ENCODE data around the gene TEX29. TPM values are rescaled to one million over a fixed set of nuclear protein-coding genes. Genes with fewer than 3 reads are reported as not detected.

The TEX29 gene
- total and polyA plus RNA-seq, 7 donors: 0.79 to 2.1 (median 1.5) TPM; not detected in 4

DNA sequence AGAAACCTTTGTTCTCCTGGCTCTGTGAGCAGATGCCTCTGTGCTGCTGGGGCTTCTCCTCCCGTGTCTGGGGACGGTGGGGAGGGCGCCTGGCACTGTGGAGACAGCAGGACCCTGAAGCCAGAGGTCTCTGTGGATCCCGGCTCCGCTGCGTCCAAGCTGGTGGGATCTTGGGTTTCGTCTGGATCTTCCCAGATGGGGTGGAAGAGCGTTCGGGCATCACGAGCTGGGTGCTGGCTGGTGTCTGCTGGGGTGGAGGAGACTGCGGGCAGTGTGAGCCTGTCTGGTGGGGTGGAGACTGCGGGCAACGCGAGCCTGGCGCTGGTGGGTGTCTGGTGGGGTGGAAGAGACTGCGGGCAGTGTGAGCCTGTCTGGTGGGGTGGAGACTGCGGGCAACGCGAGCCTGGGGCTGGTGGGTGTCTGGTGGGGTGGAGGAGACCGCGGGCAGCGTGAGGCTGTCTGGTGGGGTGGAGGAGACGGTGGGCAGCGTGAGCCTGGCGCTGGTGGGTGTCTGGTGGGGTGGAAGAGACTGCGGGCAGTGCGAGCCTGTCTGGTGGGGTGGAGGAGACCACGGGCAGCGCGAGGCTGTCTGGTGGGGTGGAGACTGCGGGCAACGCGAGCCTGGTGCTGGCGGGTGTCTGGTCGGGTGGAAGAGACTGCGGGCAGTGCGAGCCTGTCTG lies 5.6 kb downstream of the TEX29 start:
- intact Hi-C loops (cut with DNase I): no loop called here
- DNase-seq: no peak

DNA sequence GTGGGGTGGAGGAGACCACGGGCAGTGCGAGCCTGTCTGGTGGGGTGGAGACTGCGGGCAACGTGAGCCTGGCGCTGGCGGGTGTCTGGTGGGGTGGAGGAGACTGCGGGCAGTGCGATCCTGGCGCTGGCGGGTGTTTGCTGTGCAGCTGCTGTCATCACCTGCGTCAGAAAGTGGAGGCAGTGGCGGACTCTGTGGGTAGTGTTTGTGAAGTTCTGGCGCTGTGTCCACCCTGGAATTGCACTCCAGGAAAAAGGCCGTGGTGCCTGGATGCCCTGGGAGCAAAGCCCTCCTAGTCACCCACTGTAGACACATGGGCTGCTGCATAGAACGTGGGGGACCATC lies 6.2 kb downstream of the TEX29 start:
- no peaks in the 10 kb centered on the region for H3K4me1 ChIP-seq
- no peaks in the 10 kb centered on the region for H3K27me3 ChIP-seq
- TF ChIP-seq POLR2AphosphoS5 (IDR thresholded peaks at IDR 0.05) (no peak), EP300 (IDR thresholded peaks at IDR 0.05) (no peak), POLR2A (IDR thresholded peaks at IDR 0.05) (no peak)
- TF ChIP-seq, protein P1, sequence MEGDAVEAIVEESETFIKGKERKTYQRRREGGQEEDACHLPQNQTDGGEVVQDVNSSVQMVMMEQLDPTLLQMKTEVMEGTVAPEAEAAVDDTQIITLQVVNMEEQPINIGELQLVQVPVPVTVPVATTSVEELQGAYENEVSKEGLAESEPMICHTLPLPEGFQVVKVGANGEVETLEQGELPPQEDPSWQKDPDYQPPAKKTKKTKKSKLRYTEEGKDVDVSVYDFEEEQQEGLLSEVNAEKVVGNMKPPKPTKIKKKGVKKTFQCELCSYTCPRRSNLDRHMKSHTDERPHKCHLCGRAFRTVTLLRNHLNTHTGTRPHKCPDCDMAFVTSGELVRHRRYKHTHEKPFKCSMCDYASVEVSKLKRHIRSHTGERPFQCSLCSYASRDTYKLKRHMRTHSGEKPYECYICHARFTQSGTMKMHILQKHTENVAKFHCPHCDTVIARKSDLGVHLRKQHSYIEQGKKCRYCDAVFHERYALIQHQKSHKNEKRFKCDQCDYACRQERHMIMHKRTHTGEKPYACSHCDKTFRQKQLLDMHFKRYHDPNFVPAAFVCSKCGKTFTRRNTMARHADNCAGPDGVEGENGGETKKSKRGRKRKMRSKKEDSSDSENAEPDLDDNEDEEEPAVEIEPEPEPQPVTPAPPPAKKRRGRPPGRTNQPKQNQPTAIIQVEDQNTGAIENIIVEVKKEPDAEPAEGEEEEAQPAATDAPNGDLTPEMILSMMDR (IDR thresholded peaks at IDR 0.05): no peak
- WGBS, 2 donors: 90 to 93% methylated on average over 15 of the region's 15 CpGs
- H3K27ac ChIP-seq: no peak overlapping the region
- no peak overlapping the region for H3K4me3 ChIP-seq
- no peak for DNase-seq
- no peaks in the 10 kb centered on the region for H3K36me3 ChIP-seq
- intact Hi-C loops (cut with DNase I): no loop called here
- no peaks in the 10 kb centered on the region for H3K9me3 ChIP-seq

More for the DNA sequence above, 5.6 kb downstream of the TEX29 start:
- H3K27me3 ChIP-seq: no peaks in the 10 kb centered on the region
- H3K9me3 ChIP-seq: no peaks in the 10 kb centered on the region
- TF ChIP-seq POLR2AphosphoS5 (IDR thresholded peaks at IDR 0.05): no peak
- no peak for TF ChIP-seq POLR2A (IDR thresholded peaks at IDR 0.05)
- TF ChIP-seq, protein P1 (IDR thresholded peaks at IDR 0.05): no peak
- no peak for TF ChIP-seq EP300 (IDR thresholded peaks at IDR 0.05)
- no peaks in the 10 kb centered on the region for H3K36me3 ChIP-seq
- H3K4me3 ChIP-seq: no peak overlapping the region
- H3K27ac ChIP-seq: no peak overlapping the region
- 87 to 94% methylated on average over 36 to 37 of the region's 37 CpGs for WGBS, 2 donors
- H3K4me1 ChIP-seq: no peaks in the 10 kb centered on the region

DNA sequence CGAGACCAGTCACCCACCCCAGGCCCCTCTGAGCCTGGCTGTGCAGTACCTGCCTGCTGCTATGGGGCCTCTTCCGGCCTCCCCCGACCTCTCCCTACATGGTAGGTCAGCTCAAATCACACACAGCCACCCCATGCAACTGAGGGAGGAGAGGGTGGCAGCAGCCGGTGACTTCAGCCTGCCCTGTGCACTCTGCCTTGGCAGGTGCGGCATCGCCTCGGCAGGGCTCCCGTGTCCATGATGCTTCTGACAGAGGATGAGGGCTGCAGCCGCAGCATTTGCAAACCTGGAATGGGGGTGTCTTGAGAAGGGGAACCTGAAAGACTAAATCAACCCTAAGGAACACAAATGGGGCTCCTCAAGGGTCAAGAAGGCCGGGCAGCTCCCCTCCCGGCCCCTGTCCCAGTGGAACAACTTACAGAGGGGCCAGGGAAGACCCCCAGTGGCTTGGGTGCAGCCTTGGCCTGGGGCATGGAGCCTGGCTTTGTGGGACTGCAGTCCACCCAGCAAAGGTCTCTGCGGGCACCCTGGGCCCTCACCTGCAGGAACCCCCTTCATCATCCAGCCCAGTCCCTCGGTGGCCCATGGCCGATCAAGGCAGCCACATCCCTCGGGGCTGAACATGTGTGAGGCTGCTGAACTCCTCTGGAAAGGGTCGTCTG lies 6.7 kb downstream of the TEX29 start:
- H3K9me3 ChIP-seq: no peaks in the 10 kb centered on the region
- no peak for DNase-seq
- WGBS, 2 donors: 88 to 89% methylated on average over 16 of the region's 16 CpGs

DNA sequence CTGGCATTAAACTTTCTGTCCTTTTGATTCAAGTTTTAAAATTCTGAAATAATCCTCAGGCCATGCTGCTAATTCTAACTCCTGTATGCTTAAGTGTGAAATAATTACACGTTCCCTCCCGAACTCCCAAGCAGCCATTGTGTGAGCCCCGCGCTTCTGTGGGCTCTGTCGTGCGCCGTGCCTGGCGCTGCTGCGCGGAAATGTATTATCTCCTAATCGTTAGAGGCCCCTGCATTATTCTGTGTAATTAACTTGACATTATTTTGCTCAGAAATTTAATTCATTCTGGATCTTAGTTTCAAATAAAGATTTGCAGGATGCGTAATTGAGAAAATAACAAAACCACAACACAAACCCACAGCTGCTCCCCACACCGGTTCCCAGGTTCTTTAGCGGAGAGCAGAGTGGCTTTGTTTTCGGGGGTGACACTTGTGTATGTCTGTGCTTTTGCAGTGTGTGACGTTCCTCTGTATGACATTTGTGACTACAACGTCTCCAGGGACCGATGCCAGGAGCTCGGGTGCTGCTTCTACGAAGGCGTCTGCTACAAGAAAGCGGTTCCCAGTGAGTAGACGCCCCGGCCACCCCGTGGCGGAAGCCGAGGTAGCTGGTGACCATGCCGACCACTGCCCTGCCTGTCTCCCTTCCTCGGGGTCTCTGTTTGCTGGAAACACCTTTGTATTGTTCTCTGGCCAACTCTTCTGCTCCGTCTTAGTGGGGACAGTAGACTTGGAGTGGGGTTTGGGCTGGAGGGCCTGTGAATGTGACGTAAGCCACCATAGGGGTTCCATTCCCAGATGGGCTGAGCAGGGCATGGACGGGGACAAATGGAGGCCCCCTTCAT lies 7.5 kb downstream of the TEX29 start:
- intact Hi-C loops (cut with DNase I): no loop called here
- no peak for DNase-seq
- 91 to 94% methylated on average over 32 of the region's 32 CpGs for WGBS, 2 donors

More for the DNA sequence above, 6.7 kb downstream of the TEX29 start:
- Histone ChIP-seq H3K27ac (no peak overlapping the region), H3K4me3 (no peak overlapping the region), H3K36me3 (no peaks in the 10 kb centered on the region), H3K4me1 (no peaks in the 10 kb centered on the region), H3K27me3 (no peaks in the 10 kb centered on the region)
- intact Hi-C loops (cut with DNase I): no loop called here
- TF ChIP-seq POLR2AphosphoS5 (IDR thresholded peaks at IDR 0.05) (no peak), EP300 (IDR thresholded peaks at IDR 0.05) (no peak), POLR2A (IDR thresholded peaks at IDR 0.05) (no peak)
- TF ChIP-seq, protein P1 (IDR thresholded peaks at IDR 0.05): no peak

More for the DNA sequence above, 7.5 kb downstream of the TEX29 start:
- Histone ChIP-seq H3K27me3 (no peaks in the 10 kb centered on the region), H3K4me1 (no peaks in the 10 kb centered on the region), H3K9me3 (no peaks in the 10 kb centered on the region), H3K4me3 (no peak overlapping the region), H3K36me3 (no peaks in the 10 kb centered on the region), H3K27ac (no peak overlapping the region)
- TF ChIP-seq, protein P1 (IDR thresholded peaks at IDR 0.05): no peak
- no peak for TF ChIP-seq EP300 (IDR thresholded peaks at IDR 0.05)
- TF ChIP-seq POLR2A (IDR thresholded peaks at IDR 0.05): no peak
- TF ChIP-seq POLR2AphosphoS5 (IDR thresholded peaks at IDR 0.05): no peak
